Type B pancreatic cell (in vitro differentiated cells): ENCODE results near the gene CDK5RAP3. TPM values are rescaled to one million over a fixed set of nuclear protein-coding genes. Genes with fewer than 3 reads are reported as not detected.

Experiments
- DNase-seq: peaks from one replicate; pipeline ENCODE4 v3.0.0; 2021; ENCODE audit warnings: mixed read lengths; ENCODE audit not compliant: unreplicated experiment; ENCODE audit errors: extremely low spot score
- H3K27ac Mint-ChIP-seq: 2 replicates; pipeline ENCODE4 v1.8.0; 2021; ENCODE audit warnings: mild to moderate bottlenecking, mixed read lengths
- H3K27me3 Mint-ChIP-seq: 2 replicates; pipeline ENCODE4 v1.8.0; 2021; ENCODE audit warnings: mixed read lengths
- H3K36me3 Mint-ChIP-seq: 2 replicates; pipeline ENCODE4 v1.8.0; 2021; ENCODE audit warnings: mixed read lengths
- H3K4me1 Mint-ChIP-seq: one replicate; pipeline ENCODE4 v1.8.0; 2021; ENCODE audit warnings: mixed read lengths; ENCODE audit not compliant: unreplicated experiment
- H3K4me3 Mint-ChIP-seq: 2 replicates; pipeline ENCODE4 v1.8.0; 2021; ENCODE audit warnings: mild to moderate bottlenecking, mixed read lengths
- H3K9me3 Mint-ChIP-seq: 2 replicates; pipeline ENCODE4 v1.8.0; 2021; ENCODE audit warnings: mixed read lengths
- CTCF ChIP-seq: fragments of 200-600 bp; sonication (generic); conservative IDR thresholded peaks from 2 replicates; pipeline ENCODE4 v1.5.0; 2021; ENCODE audit warnings: antibody characterized with exemption, mild to moderate bottlenecking
- total RNA-seq: library from RNA; stranded (reverse); gene quantifications from 2 replicates; pipeline ENCODE4 v1.2.1, GENCODE V29; 2021; ENCODE audit warnings: low replicate concordance

The CDK5RAP3 gene
- total RNA-seq, 1 donor from 2014 or later: 217 TPM

GRCh38 chr17:47949946-47950345 lies 21.0 kb upstream of the CDK5RAP3 start:
- Mint-ChIP-seq H3K4me1 (peaks cover 10% of the 10 kb centered on the region), H3K9me3 (no peaks in the 10 kb centered on the region), H3K36me3 (no peaks in the 10 kb centered on the region), H3K27ac (no peak overlapping the region), H3K27me3 (no peaks in the 10 kb centered on the region), H3K4me3 (no peak overlapping the region)
- no peak for DNase-seq
- no peak for TF ChIP-seq CTCF

GRCh38 chr17:47950448-47950847 lies 20.5 kb upstream of the CDK5RAP3 start:
- peaks cover 10% of the 10 kb centered on the region for H3K4me1 Mint-ChIP-seq
- no peak for TF ChIP-seq CTCF
- no peak for DNase-seq
- no peaks in the 10 kb centered on the region for H3K9me3 Mint-ChIP-seq
- no peak overlapping the region for H3K27ac Mint-ChIP-seq
- no peak overlapping the region for H3K4me3 Mint-ChIP-seq
- no peaks in the 10 kb centered on the region for H3K36me3 Mint-ChIP-seq
- no peaks in the 10 kb centered on the region for H3K27me3 Mint-ChIP-seq

- DNase-seq: no peak
- H3K4me3 Mint-ChIP-seq: peak overlapping the region; percentile 22
- TF ChIP-seq CTCF: no peak
- no peaks in the 10 kb centered on the region for H3K9me3 Mint-ChIP-seq
- H3K27me3 Mint-ChIP-seq: no peaks in the 10 kb centered on the region
- peaks cover 11% of the 10 kb centered on the region for H3K4me1 Mint-ChIP-seq
- H3K36me3 Mint-ChIP-seq: no peaks in the 10 kb centered on the region
- peak overlapping the region; percentile 64 for H3K27ac Mint-ChIP-seq
Observed at GRCh38 chr17:47952171-47953021, 18.5 kb upstream of the CDK5RAP3 start.

DNA sequence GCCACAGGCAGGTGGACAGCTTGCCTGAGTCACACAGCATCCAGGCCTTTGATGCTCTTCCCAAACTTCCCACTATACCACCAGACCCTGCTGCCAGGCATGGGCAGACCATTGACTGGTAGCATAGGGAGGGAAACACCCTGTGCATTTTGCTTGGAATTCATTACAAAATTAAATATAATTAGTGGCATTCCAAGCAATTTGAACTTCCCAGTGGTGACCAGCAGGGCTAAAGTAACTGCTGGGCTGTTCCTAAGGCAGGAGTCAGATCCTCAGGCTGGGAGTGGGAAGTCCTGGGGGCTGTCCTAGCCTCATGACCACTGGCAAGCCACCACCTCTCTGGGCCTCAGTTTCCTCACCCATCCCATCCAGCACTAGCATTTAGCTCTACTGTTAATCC lies 17.0 kb upstream of the CDK5RAP3 start:
- H3K9me3 Mint-ChIP-seq: no peaks in the 10 kb centered on the region
- peaks cover 1% of the 10 kb centered on the region for H3K27me3 Mint-ChIP-seq

More for the DNA sequence above, 17.0 kb upstream of the CDK5RAP3 start:
- Mint-ChIP-seq H3K36me3 (no peaks in the 10 kb centered on the region), H3K27ac (peak overlapping the region; percentile 53), H3K4me3 (peak overlapping the region; percentile 79), H3K4me1 (peaks cover 18% of the 10 kb centered on the region)
- DNase-seq: no peak
- TF ChIP-seq CTCF: no peak
